HCT116 (cell line): ENCODE measurements around the gene TMC1. TPM values are rescaled to one million over a fixed set of nuclear protein-coding genes. Genes with fewer than 3 reads are reported as not detected.
A peak's percentile ranks its signal among the peaks of the same experiment; 100 is the strongest.

Experiments used
- ATAC-seq: fragments of 200-7000 bp; cut with Tn5 transposase; 2 replicates; pipeline ENCODE4 v1.9.1; 2020; ENCODE audit warnings: mild to moderate bottlenecking, moderate library complexity
- BruUV-seq: library from RNA; stranded (reverse); fragments of 400-500 nt; replicated peaks from 2 replicates; lab custom pipeline; 2021; lab: Mats Ljungman, UMichigan
- CTCF ChIA-PET: fragments of 300-600 bp; sonication (Branson Sonifier 250); formaldehyde crosslinking; loops from one replicate; lab custom pipeline; 2021; ENCODE audit warnings: antibody characterized with exemption; lab: Charles Lee
- POLR2A ChIA-PET: fragments of 300-600, 350-600 bp; sonication (Branson Sonifier 250); formaldehyde crosslinking; loops from one replicate; lab custom pipeline; 2021; ENCODE audit warnings: antibody characterized with exemption; lab: Charles Lee
- RAD21 ChIA-PET, 2 experiments: fragments of 300-600 bp; sonication (Branson Sonifier 250); formaldehyde crosslinking; loops; one replicate each; lab custom pipeline; 2023; ENCODE audit warnings: low total read pairs in 2 of 2; ENCODE audit not compliant: uncharacterized antibody in 2 of 2, unreplicated experiment in 2 of 2, low non-redundant PET in 1 of 2; lab: Charles Lee
- DNase-seq: peaks from one replicate; pipeline ENCODE4 v3.0.0-alpha.2; 2010; ENCODE audit warnings: low read depth, low spot score
- H2AFZ ChIP-seq: fragments of 200-600 bp; shearing (Covaris generic), sonication (generic); 2 replicates; pipeline ENCODE4 v1.6.1; 2017; ENCODE audit warnings: low read depth, mixed run types, mixed read lengths, antibody characterized with exemption, low read length; ENCODE audit not compliant: poor library complexity, severe bottlenecking
- H3K27ac ChIP-seq: 2 replicates; pipeline ENCODE4 v1.5.1; 2012; ENCODE audit warnings: low read depth, low read length
- H3K27me3 ChIP-seq: fragments of 200-600 bp; sonication (generic); 2 replicates; pipeline ENCODE4 v1.6.1; 2016; ENCODE audit warnings: mixed run types, low read length, mixed read lengths; ENCODE audit not compliant: insufficient read depth
- H3K36me3 ChIP-seq, 2 experiments: fragments of 200-500 bp in 1 of 2; fragments of 200-600 bp in 1 of 2; sonication (Bioruptor generic) in 1 of 2; sonication (generic) in 1 of 2; 2 replicates each; pipeline versions ENCODE4 v1.5.1 to v1.6.1; 2014 to 2016; ENCODE audit warnings: low read length in 2 of 2, inconsistent platforms in 1 of 2, mixed read lengths in 1 of 2, mixed run types in 1 of 2; ENCODE audit not compliant: insufficient read depth in 2 of 2, control insufficient read depth in 1 of 2
- H3K4me1 ChIP-seq, 2 experiments: fragments of 200-600 bp in 1 of 2; sonication (generic) in 1 of 2; 2 replicates each; pipeline versions ENCODE4 v1.5.1 to v1.6.1; 2012 to 2017; ENCODE audit warnings: low read length in 2 of 2, inconsistent platforms in 1 of 2, mild to moderate bottlenecking in 1 of 2, mixed read lengths in 1 of 2, mixed run types in 1 of 2, moderate library complexity in 1 of 2; ENCODE audit not compliant: insufficient read depth in 2 of 2, control insufficient read depth in 1 of 2
- H3K4me2 ChIP-seq: fragments of 200-600 bp; sonication (generic); 2 replicates; pipeline ENCODE4 v1.6.1; 2017; ENCODE audit warnings: mixed run types, low read length, mixed read lengths
- H3K4me3 ChIP-seq, 2 experiments: fragments of 200-600 bp in 1 of 2; sonication (generic) in 1 of 2; replicated peaks in 1 of 2; 2 replicates each; pipeline ENCODE4 v1.5.1; 2011 to 2016; ENCODE audit warnings: low read length in 2 of 2, control low read depth in 1 of 2, low read depth in 1 of 2, mild to moderate bottlenecking in 1 of 2, mixed read lengths in 1 of 2, mixed run types in 1 of 2
- H3K79me2 ChIP-seq: fragments of 200-600 bp; sonication (generic); 2 replicates; pipeline ENCODE4 v1.6.1; 2017; ENCODE audit warnings: mild to moderate bottlenecking, mixed run types, low read length, moderate library complexity, mixed read lengths; ENCODE audit not compliant: insufficient read depth
- H3K9ac ChIP-seq: fragments of 200-600 bp; sonication (generic); 2 replicates; pipeline ENCODE4 v1.6.1; 2016; ENCODE audit warnings: low read length, mixed read lengths
- H3K9me2 ChIP-seq: fragments of 200-600 bp; sonication (generic), shearing (Covaris generic); 2 replicates; pipeline ENCODE4 v1.6.1; 2017; ENCODE audit warnings: mixed run types, mild to moderate bottlenecking, moderate library complexity; ENCODE audit not compliant: insufficient read depth
- H3K9me3 ChIP-seq, 2 experiments: fragments of 200-500 bp in 1 of 2; fragments of 200-600 bp in 1 of 2; sonication (Bioruptor generic) in 1 of 2; sonication (generic) in 1 of 2; 2 replicates each; pipeline ENCODE4 v1.6.1; 2014 to 2017; ENCODE audit warnings: low read length in 2 of 2, mixed read lengths in 2 of 2, inconsistent platforms in 1 of 2, low read depth in 1 of 2, mild to moderate bottlenecking in 1 of 2, mixed run types in 1 of 2, moderate library complexity in 1 of 2; ENCODE audit not compliant: control insufficient read depth in 1 of 2, insufficient read depth in 1 of 2
- H4K20me1 ChIP-seq: fragments of 200-600 bp; sonication (generic), shearing (Covaris generic); 2 replicates; pipeline ENCODE4 v1.6.1; 2017; ENCODE audit warnings: mixed run types, mild to moderate bottlenecking, moderate library complexity; ENCODE audit not compliant: insufficient read depth
- CEBPB ChIP-seq: IDR thresholded peaks from 2 replicates; pipeline ENCODE4 v1.6.1; 2012; ENCODE audit warnings: low read depth
- EZH2 ChIP-seq: fragments of 200-600 bp; sonication (generic); IDR thresholded peaks from 2 replicates; pipeline ENCODE4 v1.6.1; 2017; ENCODE audit warnings: antibody characterized with exemption, mixed run types
- FOSL1 ChIP-seq: IDR thresholded peaks from 2 replicates; pipeline ENCODE4 v1.6.1; 2012; ENCODE audit warnings: low read depth
- JUND ChIP-seq: IDR thresholded peaks from 2 replicates; pipeline ENCODE4 v1.6.1; 2012
- POLR2A ChIP-seq: IDR thresholded peaks from 2 replicates; pipeline ENCODE4 v1.7.0; 2011; ENCODE audit warnings: borderline replicate concordance; ENCODE audit not compliant: insufficient read depth, insufficient read length; ENCODE audit errors: extremely low read depth
- POLR2AphosphoS5 ChIP-seq: IDR thresholded peaks from 2 replicates; pipeline ENCODE4 v1.6.1; 2011; ENCODE audit warnings: mild to moderate bottlenecking, low read depth, low read length, moderate library complexity
- RAD21 ChIP-seq: IDR thresholded peaks from 2 replicates; pipeline ENCODE4 v1.6.1; 2012; ENCODE audit warnings: low read depth, mild to moderate bottlenecking
- TCF7L2 ChIP-seq: IDR thresholded peaks from 2 replicates; pipeline ENCODE4 v1.7.0; 2011; ENCODE audit warnings: borderline replicate concordance, inconsistent platforms; ENCODE audit not compliant: insufficient read depth, insufficient read length; ENCODE audit errors: extremely low read depth
- ZFX ChIP-seq: fragments of 450-650 bp; IDR thresholded peaks from 2 replicates; pipeline ENCODE4 v1.6.1; 2017
- ZNF274 ChIP-seq: fragments of 200-500 bp; sonication (Bioruptor generic); IDR thresholded peaks from 2 replicates; pipeline ENCODE4 v1.6.1; 2014; ENCODE audit warnings: mild to moderate bottlenecking, low read depth, low read length, inconsistent platforms
- intact Hi-C: fragments of 100-400 bp; cut with micrococcal nuclease; formaldehyde crosslinking; loops from 2 replicates; pipeline ENCODE4 v1.10.0; 2022
- total RNA-seq: library from RNA; stranded (reverse); gene quantifications from one replicate; pipeline ENCODE4 v1.2.1, GENCODE V29; 2021; ENCODE audit not compliant: unreplicated experiment
- TF ChIP-seq, protein P1 (sequence below), 3 experiments: fragments of 200-600 bp in 1 of 3; sonication (generic) in 1 of 3; IDR thresholded peaks in 2 of 3; conservative IDR thresholded peaks in 1 of 3; 2 replicates each; pipeline ENCODE4 v1.5.1; 2012 to 2017; ENCODE audit warnings: low read depth in 2 of 3, low read length in 2 of 3, antibody characterized with exemption in 1 of 3, borderline replicate concordance in 1 of 3, control low read depth in 1 of 3, mild to moderate bottlenecking in 1 of 3, mixed read lengths in 1 of 3, mixed run types in 1 of 3, moderate library complexity in 1 of 3; ENCODE audit not compliant: insufficient read depth in 1 of 3
- TF ChIP-seq, protein P2 (sequence below): IDR thresholded peaks from 2 replicates; pipeline ENCODE4 v1.6.1; 2012; ENCODE audit warnings: low read depth
- TF ChIP-seq, protein P3 (sequence below): IDR thresholded peaks from 2 replicates; pipeline ENCODE4 v1.6.1; 2012
- TF ChIP-seq, protein P4 (sequence below): IDR thresholded peaks from 2 replicates; pipeline ENCODE4 v1.6.1; 2012

Gene TMC1
- total RNA-seq, 1 experiment from 2014 or later = 0.57 TPM

DNA sequence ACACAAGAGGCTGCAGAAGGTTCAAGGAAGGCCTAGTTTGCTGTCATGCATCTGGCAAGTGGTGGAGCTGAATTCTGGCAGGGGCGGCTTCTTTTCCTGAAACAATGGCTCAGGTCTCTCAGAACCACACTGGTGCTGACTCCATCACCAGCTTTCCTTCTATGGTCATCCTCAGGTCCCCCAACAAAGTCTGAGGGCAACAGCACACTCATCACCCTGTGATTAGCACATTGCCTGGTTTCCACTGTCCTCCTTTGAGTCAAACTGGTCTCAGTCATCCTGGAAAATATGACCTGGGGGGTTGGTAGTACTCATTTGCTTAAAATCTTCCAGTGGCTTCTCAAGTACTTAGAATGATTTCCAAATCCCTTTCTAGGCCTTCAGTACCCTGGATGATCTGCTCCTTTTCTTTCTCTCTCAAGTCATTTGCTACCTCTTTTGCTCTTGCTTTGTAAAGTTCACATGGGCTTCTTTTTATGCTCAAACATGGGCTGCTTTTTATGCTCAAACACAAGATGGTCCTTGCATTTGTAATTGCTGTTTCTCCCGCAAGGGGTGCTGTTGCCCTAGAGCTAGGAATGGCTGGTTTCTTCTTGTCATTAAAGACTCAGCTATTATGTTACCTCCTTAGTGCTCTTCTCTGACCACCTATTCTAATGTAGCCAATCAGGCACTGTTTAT is 286.5 kb downstream of the TMC1 start:
- Histone ChIP-seq H3K4me1 (no peaks in the 10 kb centered on the region), H3K36me3 (no peaks in the 10 kb centered on the region), H2AFZ (no peak overlapping the region), H3K4me3 (no peak overlapping the region), H3K79me2 (no peaks in the 10 kb centered on the region), H4K20me1 (no peaks in the 10 kb centered on the region), H3K9me3 (no peaks in the 10 kb centered on the region), H3K9me2 (peaks cover 3% of the 10 kb centered on the region; the same call in 1 of the 2 replicates), H3K27me3 (no peaks in the 10 kb centered on the region), H3K4me2 (no peak overlapping the region), H3K9ac (no peak overlapping the region), H3K27ac (no peak overlapping the region)
- ATAC-seq (peak; percentile 74), DNase-seq (peak; percentile 32)
- ChIA-PET RAD21 (interaction anchor here in 1 of 2 experiments (0.6 kb wide), 1 partner anchor 399 kb away, joined by 4 read pairs; no protein-coding TSS in a partner anchor), POLR2A (no interaction called here), CTCF (interaction anchor here (0.9 to 1.7 kb wide), 3 partner anchors 14 to 527 kb away, joined by 3 to 8 read pairs (median 4); no protein-coding TSS in a partner anchor)
- intact Hi-C loops = loop anchor here (5.0 kb wide), 1 partner anchor 776 kb away; no protein-coding TSS in a partner anchor
- TF ChIP-seq TCF7L2 = no peak
- TF ChIP-seq RAD21 = peak; percentile 27; the same call in 1 of the 2 replicates
- TF ChIP-seq, protein P1, sequence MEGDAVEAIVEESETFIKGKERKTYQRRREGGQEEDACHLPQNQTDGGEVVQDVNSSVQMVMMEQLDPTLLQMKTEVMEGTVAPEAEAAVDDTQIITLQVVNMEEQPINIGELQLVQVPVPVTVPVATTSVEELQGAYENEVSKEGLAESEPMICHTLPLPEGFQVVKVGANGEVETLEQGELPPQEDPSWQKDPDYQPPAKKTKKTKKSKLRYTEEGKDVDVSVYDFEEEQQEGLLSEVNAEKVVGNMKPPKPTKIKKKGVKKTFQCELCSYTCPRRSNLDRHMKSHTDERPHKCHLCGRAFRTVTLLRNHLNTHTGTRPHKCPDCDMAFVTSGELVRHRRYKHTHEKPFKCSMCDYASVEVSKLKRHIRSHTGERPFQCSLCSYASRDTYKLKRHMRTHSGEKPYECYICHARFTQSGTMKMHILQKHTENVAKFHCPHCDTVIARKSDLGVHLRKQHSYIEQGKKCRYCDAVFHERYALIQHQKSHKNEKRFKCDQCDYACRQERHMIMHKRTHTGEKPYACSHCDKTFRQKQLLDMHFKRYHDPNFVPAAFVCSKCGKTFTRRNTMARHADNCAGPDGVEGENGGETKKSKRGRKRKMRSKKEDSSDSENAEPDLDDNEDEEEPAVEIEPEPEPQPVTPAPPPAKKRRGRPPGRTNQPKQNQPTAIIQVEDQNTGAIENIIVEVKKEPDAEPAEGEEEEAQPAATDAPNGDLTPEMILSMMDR (IDR thresholded peaks at IDR 0.05 in 2 of 3, conservative IDR thresholded peaks at IDR 0.05 in 1 of 3; ENCODE audit: borderline replicate concordance in 1 of 3, insufficient read depth in 1 of 3, low read depth in 2 of 3, low read length in 2 of 3) = peak; percentile 7 to 78 (median 74); a peak in 4 of 6 replicates
- no TSS peak for BruUV-seq

DNA sequence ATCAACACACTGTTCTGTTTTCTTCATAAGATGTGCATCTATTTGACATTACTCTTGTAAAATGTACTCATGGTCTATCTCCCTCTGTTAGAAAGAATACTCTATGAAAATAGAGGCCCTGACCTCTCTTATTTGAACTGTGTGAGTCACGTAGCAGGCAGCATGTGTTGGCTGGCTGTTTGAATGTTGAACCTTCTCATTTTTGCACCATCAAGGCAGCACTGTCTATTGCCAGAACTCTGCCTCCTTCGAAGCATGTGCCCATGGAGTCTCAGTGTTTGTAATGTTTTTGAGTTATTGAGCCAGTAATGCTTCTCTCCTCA is 287.0 kb downstream of the TMC1 start:
- H2AFZ ChIP-seq = no peak overlapping the region
- DNase-seq = no peak
- ChIA-PET POLR2A (no interaction called here), CTCF (interaction anchor here (0.9 to 1.7 kb wide), 3 partner anchors 14 to 528 kb away, joined by 3 to 8 read pairs (median 4); no protein-coding TSS in a partner anchor), RAD21 (no interaction called here)
- H3K9ac ChIP-seq = no peak overlapping the region
- intact Hi-C loops = loop anchor here (5.0 kb wide), 1 partner anchor 776 kb away; no protein-coding TSS in a partner anchor
- no peaks in the 10 kb centered on the region for H3K36me3 ChIP-seq
- no peaks in the 10 kb centered on the region for H3K27me3 ChIP-seq
- peaks cover 3% of the 10 kb centered on the region; the same call in 1 of the 2 replicates for H3K9me2 ChIP-seq
- no TSS peak for BruUV-seq
- no peak overlapping the region for H3K4me2 ChIP-seq
- peak; percentile 44; the same call in 1 of the 2 replicates for ATAC-seq
- no peaks in the 10 kb centered on the region for H4K20me1 ChIP-seq
- H3K4me3 ChIP-seq = no peak overlapping the region
- H3K27ac ChIP-seq = no peak overlapping the region
- no peaks in the 10 kb centered on the region for H3K79me2 ChIP-seq
- no peaks in the 10 kb centered on the region for H3K9me3 ChIP-seq
- H3K4me1 ChIP-seq = no peaks in the 10 kb centered on the region
- TF ChIP-seq JUND (no peak), POLR2AphosphoS5 (no peak), POLR2A (no peak), RAD21 (no peak), ZNF274 (no peak), FOSL1 (no peak), CEBPB (no peak), EZH2 (no peak), ZFX (no peak)
- TF ChIP-seq, protein P2, sequence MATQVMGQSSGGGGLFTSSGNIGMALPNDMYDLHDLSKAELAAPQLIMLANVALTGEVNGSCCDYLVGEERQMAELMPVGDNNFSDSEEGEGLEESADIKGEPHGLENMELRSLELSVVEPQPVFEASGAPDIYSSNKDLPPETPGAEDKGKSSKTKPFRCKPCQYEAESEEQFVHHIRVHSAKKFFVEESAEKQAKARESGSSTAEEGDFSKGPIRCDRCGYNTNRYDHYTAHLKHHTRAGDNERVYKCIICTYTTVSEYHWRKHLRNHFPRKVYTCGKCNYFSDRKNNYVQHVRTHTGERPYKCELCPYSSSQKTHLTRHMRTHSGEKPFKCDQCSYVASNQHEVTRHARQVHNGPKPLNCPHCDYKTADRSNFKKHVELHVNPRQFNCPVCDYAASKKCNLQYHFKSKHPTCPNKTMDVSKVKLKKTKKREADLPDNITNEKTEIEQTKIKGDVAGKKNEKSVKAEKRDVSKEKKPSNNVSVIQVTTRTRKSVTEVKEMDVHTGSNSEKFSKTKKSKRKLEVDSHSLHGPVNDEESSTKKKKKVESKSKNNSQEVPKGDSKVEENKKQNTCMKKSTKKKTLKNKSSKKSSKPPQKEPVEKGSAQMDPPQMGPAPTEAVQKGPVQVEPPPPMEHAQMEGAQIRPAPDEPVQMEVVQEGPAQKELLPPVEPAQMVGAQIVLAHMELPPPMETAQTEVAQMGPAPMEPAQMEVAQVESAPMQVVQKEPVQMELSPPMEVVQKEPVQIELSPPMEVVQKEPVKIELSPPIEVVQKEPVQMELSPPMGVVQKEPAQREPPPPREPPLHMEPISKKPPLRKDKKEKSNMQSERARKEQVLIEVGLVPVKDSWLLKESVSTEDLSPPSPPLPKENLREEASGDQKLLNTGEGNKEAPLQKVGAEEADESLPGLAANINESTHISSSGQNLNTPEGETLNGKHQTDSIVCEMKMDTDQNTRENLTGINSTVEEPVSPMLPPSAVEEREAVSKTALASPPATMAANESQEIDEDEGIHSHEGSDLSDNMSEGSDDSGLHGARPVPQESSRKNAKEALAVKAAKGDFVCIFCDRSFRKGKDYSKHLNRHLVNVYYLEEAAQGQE = no peak
- TF ChIP-seq, protein P3, sequence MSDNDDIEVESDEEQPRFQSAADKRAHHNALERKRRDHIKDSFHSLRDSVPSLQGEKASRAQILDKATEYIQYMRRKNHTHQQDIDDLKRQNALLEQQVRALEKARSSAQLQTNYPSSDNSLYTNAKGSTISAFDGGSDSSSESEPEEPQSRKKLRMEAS = no peak
- TF ChIP-seq, protein P4, sequence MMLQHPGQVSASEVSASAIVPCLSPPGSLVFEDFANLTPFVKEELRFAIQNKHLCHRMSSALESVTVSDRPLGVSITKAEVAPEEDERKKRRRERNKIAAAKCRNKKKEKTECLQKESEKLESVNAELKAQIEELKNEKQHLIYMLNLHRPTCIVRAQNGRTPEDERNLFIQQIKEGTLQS = no peak
